NB4 (cell line): Measurements from ENCODE around the gene NGLY1.

Experiments used
- CTCF ChIP-seq: IDR thresholded peaks from one replicate; pipeline ENCODE4 v1.5.1; 2012; ENCODE audit warnings: low read depth, low read length
- POLR2A ChIP-seq: IDR thresholded peaks from 2 replicates; pipeline ENCODE4 v1.6.1; 2011; ENCODE audit warnings: mild to moderate bottlenecking; ENCODE audit not compliant: insufficient read length; ENCODE audit errors: extremely low read depth

GRCh38 chr3:25695731-25696420 lies 87.4 kb downstream of the NGLY1 start:
- TF ChIP-seq CTCF (no peak), POLR2A (no peak)
